ENCODE data around the gene MEIS3.

DNA sequence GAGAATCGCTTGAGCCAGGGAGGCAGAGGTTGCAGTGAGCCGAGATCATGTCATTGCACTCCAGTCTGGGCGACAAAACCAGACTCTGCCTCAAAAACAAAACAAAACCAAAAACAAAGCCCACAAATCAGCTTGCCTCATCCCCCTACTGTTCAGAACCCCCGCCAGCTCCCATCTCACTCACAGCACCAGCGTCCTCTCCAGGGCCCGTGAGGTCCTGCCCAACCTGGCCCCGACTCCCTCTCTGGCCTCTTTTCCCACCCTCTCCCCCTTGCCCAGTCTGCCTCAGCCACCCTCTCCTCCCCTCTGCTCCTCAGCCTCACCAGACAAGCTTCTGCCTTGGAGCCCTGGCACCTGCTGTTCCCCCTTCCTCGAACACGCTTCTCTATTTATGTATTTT lies 48.6 kb upstream of the MEIS3 start:
- TF ChIP-seq, protein P1, sequence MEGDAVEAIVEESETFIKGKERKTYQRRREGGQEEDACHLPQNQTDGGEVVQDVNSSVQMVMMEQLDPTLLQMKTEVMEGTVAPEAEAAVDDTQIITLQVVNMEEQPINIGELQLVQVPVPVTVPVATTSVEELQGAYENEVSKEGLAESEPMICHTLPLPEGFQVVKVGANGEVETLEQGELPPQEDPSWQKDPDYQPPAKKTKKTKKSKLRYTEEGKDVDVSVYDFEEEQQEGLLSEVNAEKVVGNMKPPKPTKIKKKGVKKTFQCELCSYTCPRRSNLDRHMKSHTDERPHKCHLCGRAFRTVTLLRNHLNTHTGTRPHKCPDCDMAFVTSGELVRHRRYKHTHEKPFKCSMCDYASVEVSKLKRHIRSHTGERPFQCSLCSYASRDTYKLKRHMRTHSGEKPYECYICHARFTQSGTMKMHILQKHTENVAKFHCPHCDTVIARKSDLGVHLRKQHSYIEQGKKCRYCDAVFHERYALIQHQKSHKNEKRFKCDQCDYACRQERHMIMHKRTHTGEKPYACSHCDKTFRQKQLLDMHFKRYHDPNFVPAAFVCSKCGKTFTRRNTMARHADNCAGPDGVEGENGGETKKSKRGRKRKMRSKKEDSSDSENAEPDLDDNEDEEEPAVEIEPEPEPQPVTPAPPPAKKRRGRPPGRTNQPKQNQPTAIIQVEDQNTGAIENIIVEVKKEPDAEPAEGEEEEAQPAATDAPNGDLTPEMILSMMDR (IDR thresholded peaks at IDR 0.05; ENCODE audit: low read length), result no peak
- TF ChIP-seq EZH2 (optimal IDR thresholded peaks at IDR 0.05; ENCODE audit: low read depth, low read length), result no peak
